Liver (tissue), 9 donors: ENCODE measurements around the gene SLC10A3. TPM values are rescaled to one million over a fixed set of nuclear protein-coding genes. Genes with fewer than 3 reads are reported as not detected.
A peak's percentile ranks its signal among the peaks of the same experiment; 100 is the strongest.

Source experiments
- DNase-seq: peaks from one replicate; pipeline ENCODE4 v3.0.0-alpha.2; 2017; ENCODE audit warnings: low spot score
- H3K27ac ChIP-seq, 2 donors: one replicate each; pipeline ENCODE4 v1.7.0; 2013; ENCODE audit warnings: inconsistent platforms in 2 of 2, low read length in 2 of 2, control low read depth in 1 of 2, low read depth in 1 of 2, mild to moderate bottlenecking in 1 of 2
- H3K27me3 ChIP-seq, 4 donors: one replicate each; pipeline versions ENCODE4 v1.6.1 to v1.7.0; 2013; ENCODE audit warnings: low read length in 3 of 4, inconsistent platforms in 1 of 4, mild to moderate bottlenecking in 1 of 4, moderate library complexity in 1 of 4; ENCODE audit not compliant: control insufficient read depth in 4 of 4, insufficient read depth in 4 of 4
- H3K36me3 ChIP-seq, 4 donors: one replicate each; pipeline versions ENCODE4 v1.6.1 to v1.7.0; 2013; ENCODE audit warnings: low read length in 3 of 4, mild to moderate bottlenecking in 3 of 4, low read depth in 1 of 4, moderate library complexity in 1 of 4; ENCODE audit not compliant: control insufficient read depth in 4 of 4, insufficient read depth in 3 of 4
- H3K4me1 ChIP-seq, 4 donors: one replicate each; pipeline versions ENCODE4 v1.6.1 to v1.7.0; 2013; ENCODE audit warnings: low read length in 3 of 4, mild to moderate bottlenecking in 3 of 4, moderate library complexity in 1 of 4; ENCODE audit not compliant: control insufficient read depth in 4 of 4, insufficient read depth in 4 of 4
- H3K4me3 ChIP-seq, 3 donors: one replicate each; pipeline versions ENCODE4 v1.6.1 to v1.7.0; 2013; ENCODE audit warnings: low read length in 3 of 3, control low read depth in 1 of 3, low read depth in 1 of 3, mild to moderate bottlenecking in 1 of 3
- H3K9ac ChIP-seq, 2 donors: one replicate each; pipeline ENCODE4 v1.7.0; 2013; ENCODE audit warnings: low read length in 2 of 2, mild to moderate bottlenecking in 2 of 2, moderate library complexity in 2 of 2, control low read depth in 1 of 2, low read depth in 1 of 2
- H3K9me3 ChIP-seq, 4 donors: one replicate each; pipeline versions ENCODE4 v1.6.1 to v1.7.0; 2013; ENCODE audit warnings: low read length in 3 of 4; ENCODE audit not compliant: control insufficient read depth in 4 of 4
- EGR1 ChIP-seq, 2 donors: IDR thresholded peaks; 2 replicates each; pipeline ENCODE4 v1.6.1; 2016 to 2018; ENCODE audit warnings: antibody characterized with exemption in 2 of 2, low read depth in 2 of 2
- FOXA1 ChIP-seq: IDR thresholded peaks from 2 replicates; pipeline ENCODE4 v1.6.1; 2016; ENCODE audit warnings: antibody characterized with exemption
- FOXA2 ChIP-seq: IDR thresholded peaks from 2 replicates; pipeline ENCODE4 v1.6.1; 2016; ENCODE audit warnings: antibody characterized with exemption
- GABPA ChIP-seq, 2 donors: IDR thresholded peaks in 1 of 2; conservative IDR thresholded peaks in 1 of 2; 2 replicates each; pipeline ENCODE4 v1.6.1; 2016; ENCODE audit warnings: antibody characterized with exemption in 2 of 2, mild to moderate bottlenecking in 1 of 2, moderate library complexity in 1 of 2
- HNF4G ChIP-seq: IDR thresholded peaks from 2 replicates; pipeline ENCODE4 v1.6.1; 2016; ENCODE audit warnings: antibody characterized with exemption
- JUND ChIP-seq, 2 donors: IDR thresholded peaks; 2 replicates each; pipeline ENCODE4 v1.6.1; 2016; ENCODE audit warnings: antibody characterized with exemption in 2 of 2
- NR2F2 ChIP-seq: IDR thresholded peaks from 2 replicates; pipeline ENCODE4 v1.6.1; 2016; ENCODE audit warnings: antibody characterized with exemption
- RAD21 ChIP-seq, 2 donors: IDR thresholded peaks; 2 replicates each; pipeline ENCODE4 v1.6.1; 2016; ENCODE audit warnings: antibody characterized with exemption in 2 of 2, mild to moderate bottlenecking in 2 of 2
- RXRA ChIP-seq, 2 donors: IDR thresholded peaks; 2 replicates each; pipeline ENCODE4 v1.6.1; 2017 to 2018; ENCODE audit warnings: antibody characterized with exemption in 2 of 2, mild to moderate bottlenecking in 1 of 2
- SP1 ChIP-seq: IDR thresholded peaks from 2 replicates; pipeline ENCODE4 v1.6.1; 2018; ENCODE audit warnings: antibody characterized with exemption, mild to moderate bottlenecking
- TAF1 ChIP-seq: conservative IDR thresholded peaks from 2 replicates; pipeline ENCODE4 v1.6.1; 2016; ENCODE audit warnings: antibody characterized with exemption, mild to moderate bottlenecking
- YY1 ChIP-seq: IDR thresholded peaks from 2 replicates; pipeline ENCODE4 v1.6.1; 2016; ENCODE audit warnings: antibody characterized with exemption, mild to moderate bottlenecking
- ZBTB33 ChIP-seq: IDR thresholded peaks from 2 replicates; pipeline ENCODE4 v1.6.1; 2016; ENCODE audit warnings: antibody characterized with exemption
- WGBS: extraction: QIAGEN DNeasy Blood & Tissue Kit; methylation state at CpG from one replicate; pipeline ENCODE4 v1.1.7; 2013; 5-methylcytosine and 5-hydroxymethylcytosine counted together
- polyA plus RNA-seq, 2 donors: library from polyadenylated mRNA; stranded (reverse) in 1 of 2; unstranded in 1 of 2; fragments of 200-250 nt in 1 of 2; fragments of >200 nt in 1 of 2; fragmentation: Nextera tagmentation in 1 of 2; extraction: Ambion mirVana in 1 of 2; gene quantifications; one replicate each; pipeline versions ENCODE4 v1.2.1 to v1.2.3, GENCODE V29; 2013 to 2015
- total RNA-seq, 2 donors: library from RNA; depleted of rRNA; stranded (reverse); fragments of >200 nt; gene quantifications; one replicate each; pipeline ENCODE4 v1.2.3, GENCODE V29; 2014
- TF ChIP-seq, protein P1 (sequence below): IDR thresholded peaks from 2 replicates; pipeline ENCODE4 v1.6.1; 2016; ENCODE audit warnings: antibody characterized with exemption
- TF ChIP-seq, protein P2 (sequence below): fragments of 150-350 bp; IDR thresholded peaks from 2 replicates; pipeline ENCODE4 v1.5.1; 2017; ENCODE audit warnings: improper control_type of control experiment, low read depth, low read length; ENCODE audit not compliant: missing input control
- TF ChIP-seq, protein P3 (sequence below): IDR thresholded peaks from 2 replicates; pipeline ENCODE4 v1.6.1; 2016; ENCODE audit warnings: antibody characterized with exemption
- donor health status: healthy.
- donor health status: healthy.
- donor health status: healthy.
- donor health status: healthy.
- donor health status: healthy.

The SLC10A3 gene
- total and polyA plus RNA-seq, 4 donors: 3.2 to 5.6 (median 4.5) TPM

DNA sequence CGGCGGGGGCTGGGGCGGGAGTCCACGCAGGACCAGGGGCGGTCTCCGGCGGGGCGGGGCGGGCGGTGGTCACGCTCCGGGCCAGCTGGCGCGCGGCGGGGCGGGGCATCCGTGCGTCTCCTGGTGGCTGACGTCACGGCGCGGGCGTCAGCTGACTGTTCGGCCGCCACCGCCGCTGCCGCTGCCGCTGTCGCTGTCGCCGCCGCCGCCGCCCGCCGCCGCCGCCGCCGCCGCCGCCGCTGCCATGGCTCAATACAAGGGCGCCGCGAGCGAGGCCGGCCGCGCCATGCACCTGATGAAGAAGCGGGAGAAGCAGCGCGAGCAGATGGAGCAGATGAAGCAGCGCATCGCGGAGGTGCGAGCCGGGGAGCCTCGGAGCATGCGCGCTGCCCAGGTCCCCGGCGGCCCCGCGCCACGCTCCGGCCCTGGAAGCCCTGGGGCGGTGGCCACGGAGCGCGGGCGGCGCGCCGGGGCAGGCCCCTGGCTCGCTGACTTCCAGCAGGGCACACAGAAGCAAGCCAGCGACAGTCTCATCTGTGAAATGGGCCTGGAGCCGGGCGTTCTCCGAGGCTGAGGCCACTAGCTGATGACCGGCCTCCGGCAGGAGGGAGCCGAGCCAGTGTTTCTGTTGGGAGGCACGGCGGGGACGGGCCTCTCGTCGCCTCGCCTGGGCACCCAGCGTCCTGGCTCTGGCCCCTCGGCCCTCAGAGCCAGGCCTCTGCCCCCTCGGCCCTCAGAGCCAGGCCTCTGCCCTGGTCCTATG, 46.3 kb downstream of the SLC10A3 start, which contains the start of gene FAM50A:
FAM50A (plus strand) TSS at position 150 of the 763 bp plus-strand sequence; CDS start at position 245, 95 bp downstream.
- Histone ChIP-seq H3K9me3 (no peaks in the 10 kb centered on the region), H3K4me3 (peak within 1 kb of the TSS; percentile 43 to 77 (median 50)), H3K4me1 (peaks cover 10 to 20% (median 12%) of the 10 kb centered on the region in 4 donors), H3K27me3 (no peaks in the 10 kb centered on the region), H3K27ac (peak within 1 kb of the TSS; percentile 22 to 74), H3K36me3 (peaks cover 0 to 12% (median 5%) of the 10 kb centered on the region in 4 donors), H3K9ac (no peak within 1 kb of the TSS)
- TF ChIP-seq, protein P1, sequence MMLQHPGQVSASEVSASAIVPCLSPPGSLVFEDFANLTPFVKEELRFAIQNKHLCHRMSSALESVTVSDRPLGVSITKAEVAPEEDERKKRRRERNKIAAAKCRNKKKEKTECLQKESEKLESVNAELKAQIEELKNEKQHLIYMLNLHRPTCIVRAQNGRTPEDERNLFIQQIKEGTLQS: no peak
- TF ChIP-seq RAD21 (IDR thresholded peaks at IDR 0.05) (no peak), FOXA1 (no peak), SP1 (no peak), EGR1 (IDR thresholded peaks at IDR 0.05; ENCODE audit: low read depth in 2 of 2) (no peak), FOXA2 (no peak), RXRA (IDR thresholded peaks at IDR 0.05) (no peak), TAF1 (no peak), YY1 (no peak), NR2F2 (no peak), JUND (IDR thresholded peaks at IDR 0.05) (no peak), HNF4G (no peak)
- TF ChIP-seq, protein P2, sequence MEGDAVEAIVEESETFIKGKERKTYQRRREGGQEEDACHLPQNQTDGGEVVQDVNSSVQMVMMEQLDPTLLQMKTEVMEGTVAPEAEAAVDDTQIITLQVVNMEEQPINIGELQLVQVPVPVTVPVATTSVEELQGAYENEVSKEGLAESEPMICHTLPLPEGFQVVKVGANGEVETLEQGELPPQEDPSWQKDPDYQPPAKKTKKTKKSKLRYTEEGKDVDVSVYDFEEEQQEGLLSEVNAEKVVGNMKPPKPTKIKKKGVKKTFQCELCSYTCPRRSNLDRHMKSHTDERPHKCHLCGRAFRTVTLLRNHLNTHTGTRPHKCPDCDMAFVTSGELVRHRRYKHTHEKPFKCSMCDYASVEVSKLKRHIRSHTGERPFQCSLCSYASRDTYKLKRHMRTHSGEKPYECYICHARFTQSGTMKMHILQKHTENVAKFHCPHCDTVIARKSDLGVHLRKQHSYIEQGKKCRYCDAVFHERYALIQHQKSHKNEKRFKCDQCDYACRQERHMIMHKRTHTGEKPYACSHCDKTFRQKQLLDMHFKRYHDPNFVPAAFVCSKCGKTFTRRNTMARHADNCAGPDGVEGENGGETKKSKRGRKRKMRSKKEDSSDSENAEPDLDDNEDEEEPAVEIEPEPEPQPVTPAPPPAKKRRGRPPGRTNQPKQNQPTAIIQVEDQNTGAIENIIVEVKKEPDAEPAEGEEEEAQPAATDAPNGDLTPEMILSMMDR: no peak
- TF ChIP-seq, protein P3, sequence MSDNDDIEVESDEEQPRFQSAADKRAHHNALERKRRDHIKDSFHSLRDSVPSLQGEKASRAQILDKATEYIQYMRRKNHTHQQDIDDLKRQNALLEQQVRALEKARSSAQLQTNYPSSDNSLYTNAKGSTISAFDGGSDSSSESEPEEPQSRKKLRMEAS: no peak
- peak; percentile 83 for DNase-seq
- 1% methylated on average over 91 of the region's 94 CpGs for WGBS

- H3K27ac ChIP-seq: peak overlapping the region; percentile 22 to 74
- TF ChIP-seq GABPA (IDR thresholded peaks at IDR 0.05 in 1 of 2, conservative IDR thresholded peaks at IDR 0.05 in 1 of 2) (no peak), SP1 (no peak), FOXA2 (no peak), ZBTB33 (no peak), RAD21 (IDR thresholded peaks at IDR 0.05) (no peak), HNF4G (no peak)
- H3K4me3 ChIP-seq: peak overlapping the region in 2 of 3 donors; percentile 8 to 77
- H3K9ac ChIP-seq: no peak overlapping the region
- no peak for DNase-seq
- H3K4me1 ChIP-seq: peaks cover 11 to 20% (median 15%) of the 10 kb centered on the region in 4 donors
- peaks cover 0 to 7% (median 4%) of the 10 kb centered on the region in 4 donors for H3K36me3 ChIP-seq
- H3K9me3 ChIP-seq: no peaks in the 10 kb centered on the region
- no peaks in the 10 kb centered on the region for H3K27me3 ChIP-seq
- WGBS: 38% methylated on average over 10 of the region's 10 CpGs
Measured at GRCh38 chrX:154443479-154443910, 46.9 kb downstream of the SLC10A3 start.
